HepG2 (cell line): ENCODE results near the gene SOST. TPM values are rescaled to one million over a fixed set of nuclear protein-coding genes. Genes with fewer than 3 reads are reported as not detected.
A peak's percentile ranks its signal among the peaks of the same experiment; 100 is the strongest.

ENCODE experiments used
- ATAC-seq: fragments of 200-7000 bp; cut with Tn5 transposase; 3 replicates; pipeline ENCODE4 v1.9.1; 2020; ENCODE audit warnings: mild to moderate bottlenecking, moderate library complexity
- BruUV-seq: library from RNA; stranded (reverse); fragments of 400-500 nt; replicated peaks from 2 replicates; lab custom pipeline; 2021; lab: Mats Ljungman, UMichigan
- CTCF ChIA-PET: fragments of 300-600 bp; formaldehyde crosslinking; extraction: SDS; loops from one replicate; lab custom pipeline; 2021; ENCODE audit warnings: low total read pairs, inconsistent platforms, low intra/inter-chr PET ratio; lab: Yijun Ruan, JAX
- POLR2A ChIA-PET: fragments of 350-600 bp; sonication (Branson Sonifier 250); formaldehyde crosslinking; loops from one replicate; lab custom pipeline; 2020; ENCODE audit warnings: antibody characterized with exemption, inconsistent platforms; lab: Yijun Ruan, JAX
- DNase-seq: peaks from one replicate; pipeline ENCODE4 v3.0.0-alpha.2; 2015; ENCODE audit warnings: low spot score
- FAIRE-seq: peaks from 3 replicates; lab custom pipeline; 2011; peaks lifted over from hg19 to GRCh38; lab: Jason Lieb, UNC
- H2AFZ ChIP-seq: one replicate; pipeline ENCODE4 v1.6.1; 2011; ENCODE audit warnings: low read length, inconsistent platforms
- H3K27ac ChIP-seq: fragments of 300-600 bp; 3 replicates; pipeline ENCODE4 v1.8.0; 2011; ENCODE audit warnings: mixed run types, mild to moderate bottlenecking, mixed read lengths, low read length, inconsistent platforms; ENCODE audit not compliant: insufficient read depth; ENCODE audit errors: extremely low read length
- H3K27me3 ChIP-seq, 2 experiments: fragments of 200-600 bp in 1 of 2; 2 replicates in 1 of 2; 3 replicates in 1 of 2; pipeline versions ENCODE4 v1.6.0 to v1.8.0; 2011; ENCODE audit warnings: low read length in 2 of 2, mild to moderate bottlenecking in 2 of 2, moderate library complexity in 2 of 2, inconsistent platforms in 1 of 2; ENCODE audit not compliant: insufficient read depth in 2 of 2, control insufficient read depth in 1 of 2
- H3K36me3 ChIP-seq, 2 experiments: fragments of 200-600 bp in 1 of 2; replicated peaks in 1 of 2; 2 replicates in 1 of 2; 3 replicates in 1 of 2; pipeline versions ENCODE4 v1.5.1 to v1.8.0; 2011; ENCODE audit warnings: low read length in 2 of 2, inconsistent platforms in 1 of 2; ENCODE audit not compliant: insufficient read depth in 2 of 2, control insufficient read depth in 1 of 2
- H3K4me1 ChIP-seq: 2 replicates; pipeline ENCODE4 v1.5.1; 2012; ENCODE audit warnings: low read length, inconsistent platforms; ENCODE audit not compliant: insufficient read depth
- H3K4me2 ChIP-seq: 2 replicates; pipeline ENCODE4 v1.6.0; 2011; ENCODE audit warnings: low read depth, low read length, inconsistent platforms
- H3K4me3 ChIP-seq, 3 experiments: fragments of 200-600 bp in 1 of 3; sonication (generic), shearing (Covaris generic) in 1 of 3; replicated peaks in 1 of 3; 2 replicates each; pipeline ENCODE4 v1.5.1; 2011 to 2016; ENCODE audit warnings: low read length in 3 of 3, inconsistent platforms in 2 of 3, low read depth in 2 of 3, mild to moderate bottlenecking in 2 of 3, control low read depth in 1 of 3, mixed read lengths in 1 of 3; ENCODE audit not compliant: insufficient read depth in 1 of 3
- H3K79me2 ChIP-seq: one replicate; pipeline ENCODE4 v1.6.1; 2011; ENCODE audit warnings: low read length, inconsistent platforms; ENCODE audit not compliant: insufficient read depth
- H3K9ac ChIP-seq: 2 replicates; pipeline ENCODE4 v1.6.0; 2011; ENCODE audit warnings: mild to moderate bottlenecking, low read depth, low read length, inconsistent platforms; ENCODE audit not compliant: insufficient read depth
- H3K9me3 ChIP-seq: 2 replicates; pipeline ENCODE4 v1.5.1; 2012; ENCODE audit warnings: mild to moderate bottlenecking, low read length
- H4K20me1 ChIP-seq: 2 replicates; pipeline ENCODE4 v1.6.0; 2011; ENCODE audit warnings: inconsistent platforms, mild to moderate bottlenecking, low read length, moderate library complexity; ENCODE audit not compliant: insufficient read depth
- AGO2 ChIP-seq: fragments of 200-400 bp; formaldehyde crosslinking; optimal IDR thresholded peaks from 2 replicates; pipeline ENCODE3; 2017; ENCODE audit warnings: mild to moderate bottlenecking, low read depth, low read length, moderate library complexity
- HMGA1 ChIP-seq: sonication (generic); formaldehyde crosslinking; conservative IDR thresholded peaks from 2 replicates; pipeline ENCODE4 v1.4.0; 2020; ENCODE audit warnings: missing genetic modification reagents
- NRL ChIP-seq: sonication (generic); formaldehyde crosslinking; IDR thresholded peaks from 2 replicates; pipeline ENCODE4 v1.5.0; 2020; ENCODE audit warnings: missing genetic modification reagents, mild to moderate bottlenecking, moderate library complexity, borderline replicate concordance
- ZBTB38 ChIP-seq: sonication (generic); formaldehyde crosslinking; IDR thresholded peaks from 2 replicates; pipeline ENCODE4 v1.5.1; 2020; ENCODE audit warnings: mild to moderate bottlenecking, missing genetic modification reagents
- WGBS: methylation state at CpG from one replicate; pipeline ENCODE4 v1.1.6; 2017; ENCODE audit warnings: low lambda C conversion rate; 5-methylcytosine and 5-hydroxymethylcytosine counted together
- in situ Hi-C: cut with HindIII; loops from 2 replicates; pipeline ENCODE4 v1.10.0; 2017; ENCODE audit warnings: low pct_unique_long_range_greater_than_20kb; ENCODE audit not compliant: extremely low pct_ligation_motif_present
- intact Hi-C: fragments of 100-400 bp; cut with micrococcal nuclease; formaldehyde crosslinking; loops from one replicate; pipeline ENCODE4 v1.10.0; 2022; ENCODE audit not compliant: unreplicated experiment
- polyA plus RNA-seq, 8 experiments: library from polyadenylated mRNA; depleted of rRNA in 3 of 8; stranded (reverse) in 7 of 8; unstranded in 1 of 8; fragments of >200 nt; fragmentation: Illumina TruSeq in 4 of 8; extraction: Trizol in 4 of 8; gene quantifications; 2 replicates each; pipeline versions ENCODE4 v1.2.1 to v1.2.3, GENCODE V29; 2011 to 2016; ENCODE audit warnings: low read depth in 4 of 8, missing spikeins in 1 of 8, mixed read lengths in 1 of 8; ENCODE audit not compliant: insufficient read depth in 1 of 8
- total RNA-seq, 5 experiments: library from RNA; depleted of rRNA; stranded (reverse); fragments of >200 nt; fragmentation: Illumina TruSeq; extraction: Trizol; gene quantifications; 2 replicates each; pipeline ENCODE4 v1.2.3, GENCODE V29; 2016; ENCODE audit warnings: low read depth in 1 of 5
- TF ChIP-seq, protein P1 (sequence below): sonication (generic); formaldehyde crosslinking; IDR thresholded peaks from 2 replicates; pipeline ENCODE4 v1.5.0; 2020; ENCODE audit warnings: mild to moderate bottlenecking, missing genetic modification reagents
- TF ChIP-seq, protein P2 (sequence below): sonication (generic); formaldehyde crosslinking; IDR thresholded peaks from 2 replicates; pipeline ENCODE4 v1.5.1; 2020; ENCODE audit warnings: mild to moderate bottlenecking, missing genetic modification reagents, moderate library complexity

SOST gene
- total and polyA plus RNA-seq, 2 of the 13 experiments (the other 11 are each of a cell fraction or from before 2014, with no cell fraction given) = not detected

DNA sequence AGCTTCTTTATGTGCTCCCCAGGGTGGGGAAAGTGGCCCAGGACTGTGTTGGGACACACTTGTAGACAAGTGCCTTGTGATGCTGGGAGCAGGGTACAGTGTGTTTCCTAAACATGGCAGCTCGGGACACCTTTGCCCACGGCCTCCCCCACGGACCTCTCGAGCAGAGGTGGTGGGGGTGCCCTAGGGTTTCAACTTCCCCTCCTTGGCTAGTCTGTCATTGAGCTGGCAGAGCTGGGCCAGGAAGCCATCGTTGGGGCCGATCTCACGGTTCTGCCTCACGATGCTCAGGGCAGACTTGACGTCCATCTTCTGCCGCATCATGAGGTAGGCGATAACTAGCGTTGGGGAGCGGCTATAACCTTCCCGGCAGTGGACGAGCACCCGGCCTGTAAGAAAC, 10.8 kb upstream of the SOST start:
- ChIA-PET CTCF (no interaction called here), POLR2A (no interaction called here)
- TF ChIP-seq ZBTB38 (CRISPR knock-in tag) (0 out of 2 replicates have a peak, but pooled peaks have one; percentile 16), HMGA1 (no peak), NRL (CRISPR knock-in tag) (0 out of 2 replicates have a peak, but pooled peaks have one; percentile 30), AGO2 (peak; percentile 66)
- TF ChIP-seq, protein P1, sequence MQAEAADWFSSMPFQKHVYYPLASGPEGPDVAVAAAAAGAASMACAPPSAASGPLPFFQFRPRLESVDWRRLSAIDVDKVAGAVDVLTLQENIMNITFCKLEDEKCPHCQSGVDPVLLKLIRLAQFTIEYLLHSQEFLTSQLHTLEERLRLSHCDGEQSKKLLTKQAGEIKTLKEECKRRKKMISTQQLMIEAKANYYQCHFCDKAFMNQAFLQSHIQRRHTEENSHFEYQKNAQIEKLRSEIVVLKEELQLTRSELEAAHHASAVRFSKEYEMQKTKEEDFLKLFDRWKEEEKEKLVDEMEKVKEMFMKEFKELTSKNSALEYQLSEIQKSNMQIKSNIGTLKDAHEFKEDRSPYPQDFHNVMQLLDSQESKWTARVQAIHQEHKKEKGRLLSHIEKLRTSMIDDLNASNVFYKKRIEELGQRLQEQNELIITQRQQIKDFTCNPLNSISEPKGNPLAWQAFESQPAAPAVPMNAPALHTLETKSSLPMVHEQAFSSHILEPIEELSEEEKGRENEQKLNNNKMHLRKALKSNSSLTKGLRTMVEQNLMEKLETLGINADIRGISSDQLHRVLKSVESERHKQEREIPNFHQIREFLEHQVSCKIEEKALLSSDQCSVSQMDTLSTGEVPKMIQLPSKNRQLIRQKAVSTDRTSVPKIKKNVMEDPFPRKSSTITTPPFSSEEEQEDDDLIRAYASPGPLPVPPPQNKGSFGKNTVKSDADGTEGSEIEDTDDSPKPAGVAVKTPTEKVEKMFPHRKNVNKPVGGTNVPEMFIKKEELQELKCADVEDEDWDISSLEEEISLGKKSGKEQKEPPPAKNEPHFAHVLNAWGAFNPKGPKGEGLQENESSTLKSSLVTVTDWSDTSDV (CRISPR knock-in tag) = 0 out of 2 replicates have a peak, but pooled peaks have one; percentile 39
- TF ChIP-seq, protein P2, sequence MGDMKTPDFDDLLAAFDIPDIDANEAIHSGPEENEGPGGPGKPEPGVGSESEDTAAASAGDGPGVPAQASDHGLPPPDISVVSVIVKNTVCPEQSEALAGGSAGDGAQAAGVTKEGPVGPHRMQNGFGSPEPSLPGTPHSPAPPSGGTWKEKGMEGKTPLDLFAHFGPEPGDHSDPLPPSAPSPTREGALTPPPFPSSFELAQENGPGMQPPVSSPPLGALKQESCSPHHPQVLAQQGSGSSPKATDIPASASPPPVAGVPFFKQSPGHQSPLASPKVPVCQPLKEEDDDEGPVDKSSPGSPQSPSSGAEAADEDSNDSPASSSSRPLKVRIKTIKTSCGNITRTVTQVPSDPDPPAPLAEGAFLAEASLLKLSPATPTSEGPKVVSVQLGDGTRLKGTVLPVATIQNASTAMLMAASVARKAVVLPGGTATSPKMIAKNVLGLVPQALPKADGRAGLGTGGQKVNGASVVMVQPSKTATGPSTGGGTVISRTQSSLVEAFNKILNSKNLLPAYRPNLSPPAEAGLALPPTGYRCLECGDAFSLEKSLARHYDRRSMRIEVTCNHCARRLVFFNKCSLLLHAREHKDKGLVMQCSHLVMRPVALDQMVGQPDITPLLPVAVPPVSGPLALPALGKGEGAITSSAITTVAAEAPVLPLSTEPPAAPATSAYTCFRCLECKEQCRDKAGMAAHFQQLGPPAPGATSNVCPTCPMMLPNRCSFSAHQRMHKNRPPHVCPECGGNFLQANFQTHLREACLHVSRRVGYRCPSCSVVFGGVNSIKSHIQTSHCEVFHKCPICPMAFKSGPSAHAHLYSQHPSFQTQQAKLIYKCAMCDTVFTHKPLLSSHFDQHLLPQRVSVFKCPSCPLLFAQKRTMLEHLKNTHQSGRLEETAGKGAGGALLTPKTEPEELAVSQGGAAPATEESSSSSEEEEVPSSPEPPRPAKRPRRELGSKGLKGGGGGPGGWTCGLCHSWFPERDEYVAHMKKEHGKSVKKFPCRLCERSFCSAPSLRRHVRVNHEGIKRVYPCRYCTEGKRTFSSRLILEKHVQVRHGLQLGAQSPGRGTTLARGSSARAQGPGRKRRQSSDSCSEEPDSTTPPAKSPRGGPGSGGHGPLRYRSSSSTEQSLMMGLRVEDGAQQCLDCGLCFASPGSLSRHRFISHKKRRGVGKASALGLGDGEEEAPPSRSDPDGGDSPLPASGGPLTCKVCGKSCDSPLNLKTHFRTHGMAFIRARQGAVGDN = 0 out of 2 replicates have a peak, but pooled peaks have one; percentile 32
- Histone ChIP-seq H3K9ac (no peak overlapping the region), H2AFZ (no peak overlapping the region), H3K9me3 (no peaks in the 10 kb centered on the region), H3K36me3 (peaks cover 24 to 40% of the 10 kb centered on the region in 2 experiments), H3K4me1 (peaks cover 35% of the 10 kb centered on the region), H3K27ac (no peak overlapping the region), H4K20me1 (no peaks in the 10 kb centered on the region), H3K79me2 (no peaks in the 10 kb centered on the region), H3K4me2 (no peak overlapping the region), H3K27me3 (no peaks in the 10 kb centered on the region), H3K4me3 (no peak overlapping the region)
- intact Hi-C loops (loop anchor here (10.0 kb wide), 1 partner anchor 245 kb away; no protein-coding TSS in a partner anchor), in situ Hi-C loops (loop anchor here (10.0 kb wide), 1 partner anchor 255 kb away; no protein-coding TSS in a partner anchor)
- BruUV-seq = no TSS peak
- DNase-seq = no peak
- no peak for FAIRE-seq
- no peak for ATAC-seq
- WGBS = over 99% methylated on average over 15 of the region's 16 CpGs
